Measurements from ENCODE around the gene PLCG1.

PLCG1 gene

GRCh38 chr20:41145317-41145716 lies 8.0 kb downstream of the PLCG1 start:
- DNase-seq, result no peak

GRCh38 chr20:41145821-41146620 lies 8.7 kb downstream of the PLCG1 start:
- DNase-seq, result no peak

- DNase-seq, result no peak
Observed at GRCh38 chr20:41147767-41148191, 10.4 kb downstream of the PLCG1 start.

GRCh38 chr20:41148942-41149341 lies 11.6 kb downstream of the PLCG1 start:
- no peak for DNase-seq

GRCh38 chr20:41150664-41151063 lies 13.3 kb downstream of the PLCG1 start:
- DNase-seq, result no peak

GRCh38 chr20:41151134-41151869 lies 14.0 kb downstream of the PLCG1 start:
- no peak for DNase-seq

GRCh38 chr20:41152108-41152757 lies 14.9 kb downstream of the PLCG1 start:
- DNase-seq, result no peak

GRCh38 chr20:41154436-41155176 lies 17.3 kb downstream of the PLCG1 start:
- no peak for DNase-seq

GRCh38 chr20:41155261-41155660 lies 17.9 kb downstream of the PLCG1 start:
- no peak for DNase-seq

- DNase-seq, result no peak
Observed at GRCh38 chr20:41158082-41158625, 20.8 kb downstream of the PLCG1 start.

GRCh38 chr20:41159547-41159946 lies 22.2 kb downstream of the PLCG1 start:
- no peak for DNase-seq

- DNase-seq, result no peak
Observed at GRCh38 chr20:41160686-41161085, 23.3 kb downstream of the PLCG1 start.

- no peak for DNase-seq
Observed at GRCh38 chr20:41161886-41162285, 24.5 kb downstream of the PLCG1 start.

- DNase-seq, result no peak
Observed at GRCh38 chr20:41162396-41162795, 25.1 kb downstream of the PLCG1 start.

- no peak for DNase-seq
Observed at GRCh38 chr20:41163821-41164220, 26.5 kb downstream of the PLCG1 start.

- DNase-seq, result no peak
Observed at GRCh38 chr20:41165001-41165882, 27.9 kb downstream of the PLCG1 start.

GRCh38 chr20:41166201-41167117 lies 29.1 kb downstream of the PLCG1 start:
- no peak for DNase-seq

- DNase-seq, result no peak
Observed at GRCh38 chr20:41167118-41167470, 29.8 kb downstream of the PLCG1 start.

- no peak for DNase-seq
Observed at GRCh38 chr20:41167481-41168253, 30.3 kb downstream of the PLCG1 start.

Data from inflammatory macrophage treated with lipopolysaccharide for 1 hour (primary cell).